Effector memory CD4-positive, alpha-beta T cell (primary cell): ENCODE results near the gene HS6ST1.

ENCODE experiments used
- DNase-seq, 3 donors: peaks; one replicate each; pipeline ENCODE4 v3.0.0-alpha.2; 2020
- H3K27ac ChIP-seq: 2 replicates; pipeline ENCODE4 v1.7.0; 2013; ENCODE audit warnings: mild to moderate bottlenecking, low read length, moderate library complexity; ENCODE audit not compliant: insufficient read depth, poor library complexity, severe bottlenecking
- H3K27me3 ChIP-seq: replicated peaks from 2 replicates; pipeline ENCODE4 v1.7.0; 2013; ENCODE audit warnings: mild to moderate bottlenecking, low read length; ENCODE audit not compliant: insufficient read depth, control insufficient read depth, poor library complexity, severe bottlenecking
- H3K36me3 ChIP-seq: 2 replicates; pipeline ENCODE4 v1.7.0; 2013; ENCODE audit warnings: mild to moderate bottlenecking, low read length, moderate library complexity; ENCODE audit not compliant: control insufficient read depth, insufficient read depth
- H3K4me1 ChIP-seq: 2 replicates; pipeline ENCODE4 v1.7.0; 2013; ENCODE audit warnings: low read length, mild to moderate bottlenecking; ENCODE audit not compliant: control insufficient read depth, insufficient read depth, poor library complexity, severe bottlenecking
- H3K4me3 ChIP-seq: 2 replicates; pipeline ENCODE4 v1.7.0; 2013; ENCODE audit warnings: low read length, low read depth, mild to moderate bottlenecking; ENCODE audit not compliant: insufficient read depth, poor library complexity, severe bottlenecking
- H3K9me3 ChIP-seq: 2 replicates; pipeline ENCODE4 v1.7.0; 2013; ENCODE audit warnings: mild to moderate bottlenecking, low read length, moderate library complexity; ENCODE audit not compliant: control insufficient read depth

HS6ST1 gene

GRCh38 chr2:128282246-128282975, 36.3 kb downstream of the HS6ST1 start:
- Histone ChIP-seq H3K27ac (no peak overlapping the region), H3K4me1 (no peaks in the 10 kb centered on the region), H3K4me3 (no peak overlapping the region), H3K9me3 (no peaks in the 10 kb centered on the region), H3K27me3 (no peaks in the 10 kb centered on the region), H3K36me3 (no peaks in the 10 kb centered on the region)
- DNase-seq, result no peak

- H3K27me3 ChIP-seq, result no peaks in the 10 kb centered on the region
- H3K27ac ChIP-seq, result no peak overlapping the region
- no peaks in the 10 kb centered on the region for H3K9me3 ChIP-seq
- no peak for DNase-seq
- no peaks in the 10 kb centered on the region for H3K36me3 ChIP-seq
- no peak overlapping the region for H3K4me3 ChIP-seq
- H3K4me1 ChIP-seq, result no peaks in the 10 kb centered on the region
These were observed 36.8 kb downstream of the HS6ST1 start for GRCh38 chr2:128281852-128282245.

- no peaks in the 10 kb centered on the region for H3K36me3 ChIP-seq
- no peaks in the 10 kb centered on the region for H3K9me3 ChIP-seq
- H3K27ac ChIP-seq, result no peak overlapping the region
These were observed 37.8 kb downstream of the HS6ST1 start for GRCh38 chr2:128280901-128281321.

GRCh38 chr2:128280158-128280871, 38.4 kb downstream of the HS6ST1 start:
- no peaks in the 10 kb centered on the region for H3K27me3 ChIP-seq
- no peak overlapping the region for H3K4me3 ChIP-seq
- DNase-seq, result no peak
- H3K27ac ChIP-seq, result no peak overlapping the region
- no peaks in the 10 kb centered on the region for H3K9me3 ChIP-seq
- H3K4me1 ChIP-seq, result no peaks in the 10 kb centered on the region
- no peaks in the 10 kb centered on the region for H3K36me3 ChIP-seq

More at GRCh38 chr2:128280901-128281321, 37.8 kb downstream of the HS6ST1 start:
- Histone ChIP-seq H3K4me3 (no peak overlapping the region), H3K4me1 (no peaks in the 10 kb centered on the region), H3K27me3 (no peaks in the 10 kb centered on the region)
- no peak for DNase-seq

GRCh38 chr2:128279786-128280157, 38.9 kb downstream of the HS6ST1 start:
- no peak for DNase-seq
- no peaks in the 10 kb centered on the region for H3K27me3 ChIP-seq
- H3K9me3 ChIP-seq, result no peaks in the 10 kb centered on the region
- no peaks in the 10 kb centered on the region for H3K4me1 ChIP-seq
- no peaks in the 10 kb centered on the region for H3K36me3 ChIP-seq
- no peak overlapping the region for H3K4me3 ChIP-seq
- no peak overlapping the region for H3K27ac ChIP-seq

- no peaks in the 10 kb centered on the region for H3K36me3 ChIP-seq
- no peak overlapping the region for H3K4me3 ChIP-seq
- DNase-seq, result no peak
- no peaks in the 10 kb centered on the region for H3K9me3 ChIP-seq
- no peak overlapping the region for H3K27ac ChIP-seq
- H3K4me1 ChIP-seq, result no peaks in the 10 kb centered on the region
- H3K27me3 ChIP-seq, result no peaks in the 10 kb centered on the region
These were observed 39.7 kb downstream of the HS6ST1 start for GRCh38 chr2:128279009-128279408.

GRCh38 chr2:128277961-128278681, 40.5 kb downstream of the HS6ST1 start:
- Histone ChIP-seq H3K27me3 (no peaks in the 10 kb centered on the region), H3K36me3 (no peaks in the 10 kb centered on the region), H3K27ac (no peak overlapping the region), H3K4me3 (no peak overlapping the region), H3K4me1 (no peaks in the 10 kb centered on the region), H3K9me3 (no peaks in the 10 kb centered on the region)
- DNase-seq, result no peak

- Histone ChIP-seq H3K27me3 (no peaks in the 10 kb centered on the region), H3K36me3 (no peaks in the 10 kb centered on the region), H3K4me1 (no peaks in the 10 kb centered on the region), H3K27ac (no peak overlapping the region), H3K9me3 (no peaks in the 10 kb centered on the region), H3K4me3 (no peak overlapping the region)
- no peak for DNase-seq
These were observed 41.6 kb downstream of the HS6ST1 start for GRCh38 chr2:128276878-128277675.

- Histone ChIP-seq H3K4me1 (no peaks in the 10 kb centered on the region), H3K27ac (no peak overlapping the region), H3K9me3 (no peaks in the 10 kb centered on the region), H3K36me3 (no peaks in the 10 kb centered on the region), H3K27me3 (no peaks in the 10 kb centered on the region), H3K4me3 (no peak overlapping the region)
- no peak for DNase-seq
These were observed 43.1 kb downstream of the HS6ST1 start for GRCh38 chr2:128275498-128276045.
